ENCODE measurements around the gene XKR8. TPM values are rescaled to one million over a fixed set of nuclear protein-coding genes. Genes with fewer than 3 reads are reported as not detected.

Gene XKR8
- polyA plus RNA-seq, 1 donor from 2014 or later = not detected

DNA sequence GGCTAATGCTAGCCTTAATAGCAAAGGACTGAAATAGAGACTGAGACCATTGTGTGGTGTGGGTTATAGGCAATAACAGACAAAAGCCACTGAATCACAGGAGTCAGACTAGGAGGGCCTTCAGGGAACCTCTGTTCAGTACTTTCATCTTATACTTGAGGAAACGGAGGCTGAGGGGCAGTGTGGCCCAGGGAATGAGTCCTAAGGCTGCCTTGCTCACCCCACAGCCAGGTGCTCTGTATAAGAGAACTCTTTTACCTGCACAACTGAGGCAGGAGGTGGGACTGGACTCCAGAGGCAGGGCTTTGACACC lies 22.3 kb upstream of the XKR8 start:
- no peaks in the 10 kb centered on the region for H3K79me2 ChIP-seq (replicated peaks; ENCODE audit: insufficient read depth, low read length)
- no peaks in the 10 kb centered on the region for H4K20me1 ChIP-seq (ENCODE audit: insufficient read depth)
- peaks cover 10% of the 10 kb centered on the region for H3K27me3 ChIP-seq (ENCODE audit: insufficient read depth, low read depth, low read length)
- H3K9me2 ChIP-seq (ENCODE audit: insufficient read depth, low read length) = no peaks in the 10 kb centered on the region
- no peak overlapping the region for H3K27ac ChIP-seq (ENCODE audit: low read length)
- no peak overlapping the region for H3K4me2 ChIP-seq (ENCODE audit: low read length)
- H2AFZ ChIP-seq (ENCODE audit: low read depth, low read length) = no peak overlapping the region
- H3K9me3 ChIP-seq (ENCODE audit: low read length) = no peaks in the 10 kb centered on the region
- H3K9ac ChIP-seq (ENCODE audit: low read length) = no peak overlapping the region
- no peaks in the 10 kb centered on the region for H3F3A ChIP-seq (ENCODE audit: insufficient read depth, low read length, poor library complexity, severe bottlenecking)
- no peaks in the 10 kb centered on the region for H3K36me3 ChIP-seq (ENCODE audit: insufficient read depth, low read length)
- H3K4me3 ChIP-seq (ENCODE audit: low read length) = no peak overlapping the region
- TF ChIP-seq, protein P1, sequence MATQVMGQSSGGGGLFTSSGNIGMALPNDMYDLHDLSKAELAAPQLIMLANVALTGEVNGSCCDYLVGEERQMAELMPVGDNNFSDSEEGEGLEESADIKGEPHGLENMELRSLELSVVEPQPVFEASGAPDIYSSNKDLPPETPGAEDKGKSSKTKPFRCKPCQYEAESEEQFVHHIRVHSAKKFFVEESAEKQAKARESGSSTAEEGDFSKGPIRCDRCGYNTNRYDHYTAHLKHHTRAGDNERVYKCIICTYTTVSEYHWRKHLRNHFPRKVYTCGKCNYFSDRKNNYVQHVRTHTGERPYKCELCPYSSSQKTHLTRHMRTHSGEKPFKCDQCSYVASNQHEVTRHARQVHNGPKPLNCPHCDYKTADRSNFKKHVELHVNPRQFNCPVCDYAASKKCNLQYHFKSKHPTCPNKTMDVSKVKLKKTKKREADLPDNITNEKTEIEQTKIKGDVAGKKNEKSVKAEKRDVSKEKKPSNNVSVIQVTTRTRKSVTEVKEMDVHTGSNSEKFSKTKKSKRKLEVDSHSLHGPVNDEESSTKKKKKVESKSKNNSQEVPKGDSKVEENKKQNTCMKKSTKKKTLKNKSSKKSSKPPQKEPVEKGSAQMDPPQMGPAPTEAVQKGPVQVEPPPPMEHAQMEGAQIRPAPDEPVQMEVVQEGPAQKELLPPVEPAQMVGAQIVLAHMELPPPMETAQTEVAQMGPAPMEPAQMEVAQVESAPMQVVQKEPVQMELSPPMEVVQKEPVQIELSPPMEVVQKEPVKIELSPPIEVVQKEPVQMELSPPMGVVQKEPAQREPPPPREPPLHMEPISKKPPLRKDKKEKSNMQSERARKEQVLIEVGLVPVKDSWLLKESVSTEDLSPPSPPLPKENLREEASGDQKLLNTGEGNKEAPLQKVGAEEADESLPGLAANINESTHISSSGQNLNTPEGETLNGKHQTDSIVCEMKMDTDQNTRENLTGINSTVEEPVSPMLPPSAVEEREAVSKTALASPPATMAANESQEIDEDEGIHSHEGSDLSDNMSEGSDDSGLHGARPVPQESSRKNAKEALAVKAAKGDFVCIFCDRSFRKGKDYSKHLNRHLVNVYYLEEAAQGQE (IDR thresholded peaks at IDR 0.05; ENCODE audit: borderline replicate concordance) = no peak
- TF ChIP-seq RAD21 (conservative IDR thresholded peaks at IDR 0.05) (no peak), TAF1 (IDR thresholded peaks at IDR 0.05; ENCODE audit: low read depth) (no peak), SMC3 (conservative IDR thresholded peaks at IDR 0.05; ENCODE audit: poor library complexity) (no peak), EP300 (conservative IDR thresholded peaks at IDR 0.05; ENCODE audit: poor library complexity, severe bottlenecking) (no peak), EZH2 (IDR thresholded peaks at IDR 0.05; ENCODE audit: borderline replicate concordance, insufficient read depth, low read length, poor library complexity, severe bottlenecking) (no peak), MXI1 (conservative IDR thresholded peaks at IDR 0.05; ENCODE audit: poor library complexity, severe bottlenecking) (no peak), POLR2AphosphoS5 (IDR thresholded peaks at IDR 0.05) (no peak)
- TF ChIP-seq, protein P2, sequence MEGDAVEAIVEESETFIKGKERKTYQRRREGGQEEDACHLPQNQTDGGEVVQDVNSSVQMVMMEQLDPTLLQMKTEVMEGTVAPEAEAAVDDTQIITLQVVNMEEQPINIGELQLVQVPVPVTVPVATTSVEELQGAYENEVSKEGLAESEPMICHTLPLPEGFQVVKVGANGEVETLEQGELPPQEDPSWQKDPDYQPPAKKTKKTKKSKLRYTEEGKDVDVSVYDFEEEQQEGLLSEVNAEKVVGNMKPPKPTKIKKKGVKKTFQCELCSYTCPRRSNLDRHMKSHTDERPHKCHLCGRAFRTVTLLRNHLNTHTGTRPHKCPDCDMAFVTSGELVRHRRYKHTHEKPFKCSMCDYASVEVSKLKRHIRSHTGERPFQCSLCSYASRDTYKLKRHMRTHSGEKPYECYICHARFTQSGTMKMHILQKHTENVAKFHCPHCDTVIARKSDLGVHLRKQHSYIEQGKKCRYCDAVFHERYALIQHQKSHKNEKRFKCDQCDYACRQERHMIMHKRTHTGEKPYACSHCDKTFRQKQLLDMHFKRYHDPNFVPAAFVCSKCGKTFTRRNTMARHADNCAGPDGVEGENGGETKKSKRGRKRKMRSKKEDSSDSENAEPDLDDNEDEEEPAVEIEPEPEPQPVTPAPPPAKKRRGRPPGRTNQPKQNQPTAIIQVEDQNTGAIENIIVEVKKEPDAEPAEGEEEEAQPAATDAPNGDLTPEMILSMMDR (IDR thresholded peaks at IDR 0.05; ENCODE audit: poor library complexity, severe bottlenecking) = no peak

DNA sequence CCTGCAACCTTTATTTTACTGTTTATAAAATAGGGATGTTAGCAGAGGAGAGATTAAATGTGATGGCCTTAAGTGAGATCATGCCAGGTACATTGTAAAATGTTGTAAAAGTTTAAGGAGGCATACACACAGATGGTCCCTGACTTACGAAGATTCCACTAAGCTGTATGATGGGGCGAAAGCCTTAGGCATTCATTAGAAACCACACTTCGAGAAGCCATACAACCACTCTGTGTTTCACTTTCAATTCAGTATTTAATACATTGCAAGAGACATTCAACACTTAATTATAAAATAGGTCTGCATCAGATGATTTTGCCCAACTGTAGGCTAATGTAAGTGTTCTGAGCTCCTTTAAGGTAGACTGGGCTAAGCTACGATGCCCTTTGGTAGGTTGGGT lies 21.3 kb upstream of the XKR8 start:
- Histone ChIP-seq H3F3A (ENCODE audit: insufficient read depth, low read length, poor library complexity, severe bottlenecking) (no peaks in the 10 kb centered on the region), H2AFZ (ENCODE audit: low read depth, low read length) (no peak overlapping the region), H3K27me3 (ENCODE audit: insufficient read depth, low read depth, low read length) (peaks cover 10% of the 10 kb centered on the region), H3K9me3 (ENCODE audit: low read length) (no peaks in the 10 kb centered on the region), H3K4me3 (ENCODE audit: low read length) (no peak overlapping the region), H4K20me1 (ENCODE audit: insufficient read depth) (no peaks in the 10 kb centered on the region), H3K79me2 (replicated peaks; ENCODE audit: insufficient read depth, low read length) (no peaks in the 10 kb centered on the region), H3K9me2 (ENCODE audit: insufficient read depth, low read length) (no peaks in the 10 kb centered on the region), H3K36me3 (ENCODE audit: insufficient read depth, low read length) (no peaks in the 10 kb centered on the region), H3K27ac (ENCODE audit: low read length) (no peak overlapping the region), H3K4me2 (ENCODE audit: low read length) (no peak overlapping the region), H3K9ac (ENCODE audit: low read length) (no peak overlapping the region)
- TF ChIP-seq SMC3 (conservative IDR thresholded peaks at IDR 0.05; ENCODE audit: poor library complexity) = no peak
- TF ChIP-seq EP300 (conservative IDR thresholded peaks at IDR 0.05; ENCODE audit: poor library complexity, severe bottlenecking) = no peak
- TF ChIP-seq, protein P1 (IDR thresholded peaks at IDR 0.05; ENCODE audit: borderline replicate concordance) = no peak
- TF ChIP-seq EZH2 (IDR thresholded peaks at IDR 0.05; ENCODE audit: borderline replicate concordance, insufficient read depth, low read length, poor library complexity, severe bottlenecking) = no peak
- no peak for TF ChIP-seq MXI1 (conservative IDR thresholded peaks at IDR 0.05; ENCODE audit: poor library complexity, severe bottlenecking)
- TF ChIP-seq POLR2AphosphoS5 (IDR thresholded peaks at IDR 0.05) = no peak
- no peak for TF ChIP-seq RAD21 (conservative IDR thresholded peaks at IDR 0.05)
